Gastrocnemius medialis (tissue), 4 donors: ENCODE data around the gene CRYGD.

Experiments
- CTCF ChIP-seq, 5 experiments: fragments of 450-650 bp in 3 of 5; fragments of 200-600 bp in 2 of 5; sonication (generic) in 2 of 5; IDR thresholded peaks in 4 of 5; conservative IDR thresholded peaks in 1 of 5; 1 replicate in 4 of 5; 2 replicates in 1 of 5; pipeline ENCODE4 v1.5.1; 2016 to 2019; ENCODE audit warnings: antibody characterized with exemption in 5 of 5, mild to moderate bottlenecking in 3 of 5, moderate library complexity in 3 of 5
- POLR2A ChIP-seq, 2 donors: fragments of 450-650 bp; IDR thresholded peaks; one replicate each; pipeline ENCODE4 v1.6.1; 2017; ENCODE audit warnings: antibody characterized with exemption in 2 of 2, mild to moderate bottlenecking in 2 of 2, moderate library complexity in 2 of 2

DNA sequence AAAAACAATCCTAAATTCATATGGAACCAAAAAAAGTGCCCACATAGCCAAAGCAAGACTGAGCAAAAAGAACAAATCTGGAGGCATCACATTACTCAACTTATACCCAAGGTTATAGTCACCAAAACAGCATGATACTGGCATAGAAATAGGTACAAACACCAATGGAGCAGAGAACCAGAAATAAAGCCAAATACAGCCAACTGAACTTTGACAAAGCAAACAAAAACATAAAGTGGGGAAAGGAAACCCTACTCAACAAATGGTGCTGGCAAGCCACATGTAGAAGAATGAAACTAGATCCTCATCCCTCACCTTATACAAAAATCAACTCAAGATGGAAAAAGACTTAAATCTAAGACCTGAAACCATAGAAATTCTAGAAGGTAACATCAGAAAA lies 40.5 kb downstream of the CRYGD start:
- no peak for TF ChIP-seq CTCF (IDR thresholded peaks at IDR 0.05 in 4 of 5, conservative IDR thresholded peaks at IDR 0.05 in 1 of 5)
- no peak for TF ChIP-seq POLR2A (IDR thresholded peaks at IDR 0.05)
